Stimulated activated naive CD8-positive, alpha-beta T cell treated with anti-CD3 and anti-CD28 coated beads, Interleukin-15, amount 100 ng/mL, for 72 hours (primary cell): Measurements from ENCODE around the gene CHMP1A.
"Not testable (repeated sequence)": the region's sequence is repeated elsewhere in the genome, so short reads cannot be mapped to it uniquely, and the experiment has no call there.

ENCODE experiments used
- ATAC-seq: fragments of 150-1000 bp; cut with Tn5 transposase; 2 replicates; pipeline ENCODE4 v1.10.0; 2021; ENCODE audit warnings: mild to moderate bottlenecking, moderate library complexity
- DNase-seq, 2 donors: peaks; one replicate each; pipeline ENCODE4 v3.0.0; 2021 to 2022
- H3K27ac Mint-ChIP-seq, 2 donors: one replicate each; pipeline ENCODE4 v1.8.0; 2022; ENCODE audit warnings: mild to moderate bottlenecking in 2 of 2, mixed read lengths in 2 of 2, moderate library complexity in 2 of 2
- H3K27me3 Mint-ChIP-seq: one replicate; pipeline ENCODE4 v1.8.0; 2022; ENCODE audit warnings: mixed read lengths
- H3K4me1 Mint-ChIP-seq: one replicate; pipeline ENCODE4 v1.8.0; 2022; ENCODE audit warnings: mild to moderate bottlenecking, mixed read lengths
- H3K4me3 Mint-ChIP-seq, 2 donors: one replicate each; pipeline ENCODE4 v1.8.0; 2022; ENCODE audit warnings: mild to moderate bottlenecking in 2 of 2, mixed read lengths in 2 of 2, moderate library complexity in 1 of 2
- H3K9me3 Mint-ChIP-seq, 2 donors: one replicate each; pipeline ENCODE4 v1.8.0; 2022; ENCODE audit warnings: mixed read lengths in 2 of 2

The CHMP1A gene

DNA sequence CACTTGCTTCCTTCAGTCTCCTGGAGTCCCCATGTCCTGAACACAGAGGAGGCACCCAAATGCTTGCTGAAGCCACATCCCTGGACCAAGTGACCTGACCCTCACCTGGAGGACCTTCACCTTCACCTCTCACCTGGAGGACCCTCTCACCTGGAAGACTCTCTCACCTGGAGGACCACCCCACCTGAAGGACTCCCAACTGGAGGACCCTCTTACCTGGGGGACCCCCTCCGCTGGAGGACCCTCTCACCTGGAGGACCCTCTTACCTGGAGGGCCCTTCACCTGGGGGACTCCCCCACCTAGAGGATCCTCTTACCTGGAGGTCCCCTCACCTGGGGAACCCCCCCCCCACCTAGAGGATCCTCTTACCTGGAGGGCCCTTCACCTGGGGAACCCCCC lies 28.4 kb upstream of the CHMP1A start:
- Mint-ChIP-seq H3K9me3 (no peaks in the 10 kb centered on the region), H3K27me3 (no peaks in the 10 kb centered on the region), H3K4me3 (peak overlapping the region; percentile 97 to 98), H3K27ac (no peak overlapping the region), H3K4me1 (peaks cover 33% of the 10 kb centered on the region)
- no peak for DNase-seq
- ATAC-seq = no peak

DNA sequence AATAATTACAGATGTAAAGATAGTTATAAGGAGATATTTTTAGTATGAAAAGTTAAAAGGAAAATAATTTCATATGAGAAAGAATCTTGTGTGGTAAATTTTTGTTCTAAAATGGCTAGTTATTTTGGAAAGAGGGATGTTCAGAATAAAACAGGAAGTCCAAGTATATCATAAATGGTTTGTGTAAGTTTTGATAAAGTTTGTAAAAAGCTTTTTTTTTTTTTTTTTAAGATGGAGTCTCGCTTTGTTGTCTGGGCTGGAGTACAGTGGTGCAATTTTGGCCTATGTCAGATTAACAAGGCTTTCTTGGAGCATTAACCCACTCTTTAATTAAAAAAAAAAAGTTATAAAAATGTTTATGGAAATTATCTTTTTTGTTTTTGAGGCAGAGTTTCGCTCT lies 20.8 kb upstream of the CHMP1A start:
- no peak overlapping the region for H3K27ac Mint-ChIP-seq
- DNase-seq (no peak), ATAC-seq (no peak)
- H3K4me1 Mint-ChIP-seq = no peaks in the 10 kb centered on the region
- no peaks in the 10 kb centered on the region for H3K27me3 Mint-ChIP-seq
- H3K9me3 Mint-ChIP-seq = no peaks in the 10 kb centered on the region
- no peak overlapping the region for H3K4me3 Mint-ChIP-seq

DNA sequence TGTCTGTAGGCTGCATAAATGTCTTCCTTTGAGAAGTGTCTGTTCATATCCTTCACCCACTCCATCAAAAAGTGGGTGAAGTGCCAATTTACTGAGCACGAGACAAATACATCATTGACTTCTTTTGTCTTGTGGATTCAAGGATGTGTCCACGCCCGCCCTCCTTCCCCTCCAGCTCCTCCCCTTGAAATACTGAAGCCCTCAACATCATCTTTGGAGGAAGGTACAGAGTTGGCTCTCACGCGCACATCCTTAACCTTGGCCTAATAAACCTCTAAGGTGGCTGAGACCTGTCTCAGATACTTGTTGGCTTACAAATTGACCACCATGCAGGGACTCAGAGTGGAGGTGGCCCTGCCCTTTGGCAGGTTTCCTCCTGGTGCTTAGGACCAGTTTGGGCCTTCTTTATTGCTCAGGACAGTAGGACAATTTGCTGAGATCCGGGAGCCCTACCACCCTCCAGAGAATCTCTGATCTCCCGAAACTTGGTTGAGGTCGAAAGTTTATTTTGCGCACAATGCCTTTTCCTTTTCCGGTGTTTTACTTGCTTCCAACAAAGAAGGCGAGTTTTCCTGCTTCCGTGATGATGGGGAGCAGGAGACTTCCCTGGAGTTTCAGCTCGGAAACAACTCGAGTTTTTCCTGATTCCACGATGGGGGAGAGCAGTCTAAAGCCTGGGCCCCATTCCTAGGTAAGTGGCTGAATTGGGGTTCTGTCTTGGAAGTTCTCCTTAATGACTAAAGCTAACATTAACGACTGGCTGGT lies 14.9 kb upstream of the CHMP1A start:
- no peak for ATAC-seq
- H3K4me1 Mint-ChIP-seq = peaks cover 25% of the 10 kb centered on the region
- H3K9me3 Mint-ChIP-seq = no peaks in the 10 kb centered on the region
- no peak overlapping the region for H3K4me3 Mint-ChIP-seq
- no peak for DNase-seq
- H3K27me3 Mint-ChIP-seq = no peaks in the 10 kb centered on the region
- H3K27ac Mint-ChIP-seq = no peak overlapping the region

DNA sequence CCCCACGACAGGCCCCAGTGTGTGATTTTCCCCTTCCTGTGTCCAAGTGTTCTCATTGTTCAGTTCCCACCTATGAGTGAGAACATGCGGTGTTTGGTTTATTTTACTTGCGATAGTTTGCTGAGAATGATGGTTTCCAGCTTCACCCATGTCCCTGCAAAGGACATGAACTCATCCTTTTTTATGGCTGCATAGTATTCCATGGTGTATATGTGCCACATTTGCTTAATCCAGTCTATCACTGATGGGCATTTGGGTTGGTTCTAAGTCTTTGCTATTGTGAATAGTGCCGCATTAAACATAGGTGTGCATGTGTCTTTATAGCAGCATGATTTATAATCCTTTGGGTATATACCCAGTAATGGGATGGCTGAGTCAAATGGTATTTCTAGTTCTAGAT lies 14.1 kb upstream of the CHMP1A start:
- H3K27ac Mint-ChIP-seq, ATAC-seq, H3K4me3 Mint-ChIP-seq, DNase-seq, H3K27me3 Mint-ChIP-seq, H3K9me3 Mint-ChIP-seq: not testable (repeated sequence)
- peaks cover 25% of the 10 kb centered on the region for H3K4me1 Mint-ChIP-seq

DNA sequence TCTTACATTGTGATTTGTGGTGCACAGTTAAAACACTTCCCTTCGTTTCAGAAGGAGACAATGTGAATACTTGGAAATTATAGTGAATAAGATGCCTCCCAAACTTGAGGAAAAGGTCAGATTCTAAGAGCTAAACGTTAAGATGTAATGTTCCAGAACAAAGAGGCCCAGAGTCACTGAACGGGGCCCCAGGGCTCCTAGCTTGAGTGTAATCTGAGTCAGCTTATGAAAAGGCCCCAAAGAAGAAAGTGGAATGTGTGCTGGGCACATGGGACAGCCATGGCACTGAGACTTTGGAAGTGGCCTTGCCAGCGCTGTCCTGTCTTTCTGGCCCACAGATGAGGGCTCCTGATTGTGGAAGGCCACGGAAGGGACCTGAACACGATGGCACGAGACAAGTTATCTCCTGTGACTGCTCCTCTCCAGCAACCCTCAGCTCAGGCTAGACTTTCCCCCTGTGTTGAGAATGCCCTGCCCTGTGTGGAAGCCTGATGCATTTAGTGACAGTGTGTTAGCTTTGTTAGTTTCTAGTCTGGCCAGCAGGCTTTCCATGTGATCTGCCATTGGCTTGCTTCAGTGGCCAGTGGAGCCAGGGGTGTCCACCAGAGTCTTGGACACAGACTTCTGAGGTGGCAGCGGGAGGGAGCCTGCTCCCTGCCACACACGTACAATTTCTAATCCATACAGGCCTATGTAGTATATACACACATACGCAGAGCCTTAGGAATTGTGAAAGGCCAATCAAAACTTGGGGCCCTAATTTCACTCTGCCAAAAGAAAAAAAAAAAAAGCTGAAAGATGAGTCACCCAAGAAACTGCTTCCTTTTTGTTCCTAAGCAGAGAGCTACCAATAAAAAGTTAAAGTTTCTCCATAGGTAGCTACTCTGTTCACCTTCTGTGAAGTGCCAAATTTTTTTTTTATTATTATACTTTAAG lies 13.3 kb upstream of the CHMP1A start:
- H3K27ac Mint-ChIP-seq = no peak overlapping the region
- ATAC-seq (no peak), DNase-seq (no peak)

DNA sequence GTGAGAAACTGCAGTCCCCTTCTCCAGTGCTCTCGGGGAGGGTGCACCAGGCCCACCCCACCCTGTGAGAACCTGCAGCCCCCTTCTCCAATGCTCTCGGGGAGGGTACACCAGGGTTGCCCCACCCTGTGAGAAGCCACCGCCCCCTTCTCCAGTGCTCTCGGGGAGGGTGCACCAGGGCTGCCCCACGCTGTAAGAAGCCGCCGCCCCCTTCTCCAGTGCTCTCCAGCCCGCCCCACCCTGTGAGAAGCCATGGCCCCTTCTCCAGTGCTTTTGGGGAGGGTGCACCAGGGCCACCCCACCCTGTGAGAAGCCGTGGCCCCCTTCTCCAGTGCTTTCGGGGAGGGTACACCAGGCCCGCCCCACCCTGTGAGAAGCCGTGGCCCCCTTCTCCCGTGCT lies 12.2 kb upstream of the CHMP1A start:
- DNase-seq (no peak), ATAC-seq (no peak)
- Mint-ChIP-seq H3K27me3 (no peaks in the 10 kb centered on the region), H3K9me3 (no peaks in the 10 kb centered on the region), H3K4me3 (no peak overlapping the region), H3K27ac (no peak overlapping the region), H3K4me1 (peaks cover 25% of the 10 kb centered on the region)

More for the DNA sequence above, 13.3 kb upstream of the CHMP1A start:
- Mint-ChIP-seq H3K4me3 (no peak overlapping the region), H3K4me1 (peaks cover 25% of the 10 kb centered on the region), H3K27me3 (no peaks in the 10 kb centered on the region), H3K9me3 (no peaks in the 10 kb centered on the region)

DNA sequence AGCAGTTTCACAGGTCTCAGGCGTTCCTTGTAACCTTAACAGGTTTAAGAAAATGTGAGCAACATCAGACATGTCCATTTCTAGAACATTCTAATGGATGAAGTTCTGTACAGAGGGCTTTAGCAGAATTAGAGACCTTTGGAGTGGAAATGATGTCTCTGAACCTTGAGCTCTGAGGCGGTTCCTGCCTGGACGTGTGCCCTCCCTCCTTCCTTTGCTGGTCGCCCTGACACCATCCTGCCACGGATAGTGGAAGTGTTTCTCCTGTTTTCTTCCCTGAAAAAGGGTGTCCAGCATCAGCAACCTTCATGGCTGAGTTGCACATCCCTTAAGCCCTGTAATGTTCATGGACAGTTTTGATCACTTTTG lies 11.3 kb upstream of the CHMP1A start:
- H3K4me3 Mint-ChIP-seq = peak overlapping the region in 1 of 2 donors; percentile 6
- ATAC-seq (no peak), DNase-seq (no peak)
- no peak overlapping the region for H3K27ac Mint-ChIP-seq
- H3K27me3 Mint-ChIP-seq = no peaks in the 10 kb centered on the region
- H3K4me1 Mint-ChIP-seq = peaks cover 25% of the 10 kb centered on the region
- no peaks in the 10 kb centered on the region for H3K9me3 Mint-ChIP-seq

DNA sequence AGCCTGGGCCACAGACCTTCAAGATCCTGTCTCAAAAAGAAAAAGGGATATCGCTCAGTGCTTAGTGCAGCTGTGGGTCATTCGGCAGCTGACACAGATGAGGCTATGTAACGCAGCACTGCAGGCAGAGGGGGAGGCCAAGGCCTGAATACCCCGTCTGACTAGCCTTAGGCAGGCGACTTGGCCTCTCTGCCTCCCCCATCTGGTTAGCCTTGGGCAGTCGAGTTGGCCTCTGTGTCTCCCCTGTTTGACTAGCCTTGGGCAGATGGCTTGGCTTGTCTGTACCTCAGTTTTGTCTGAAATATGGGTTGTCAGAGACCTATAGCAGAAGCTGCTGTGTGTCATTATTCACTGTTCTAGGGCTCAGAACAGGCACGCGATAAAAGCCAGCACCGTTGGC lies 10.1 kb upstream of the CHMP1A start:
- DNase-seq (no peak), ATAC-seq (no peak)
- H3K27me3 Mint-ChIP-seq = no peaks in the 10 kb centered on the region
- H3K4me1 Mint-ChIP-seq = peaks cover 25% of the 10 kb centered on the region
- H3K4me3 Mint-ChIP-seq = no peak overlapping the region
- no peak overlapping the region for H3K27ac Mint-ChIP-seq
- no peaks in the 10 kb centered on the region for H3K9me3 Mint-ChIP-seq

DNA sequence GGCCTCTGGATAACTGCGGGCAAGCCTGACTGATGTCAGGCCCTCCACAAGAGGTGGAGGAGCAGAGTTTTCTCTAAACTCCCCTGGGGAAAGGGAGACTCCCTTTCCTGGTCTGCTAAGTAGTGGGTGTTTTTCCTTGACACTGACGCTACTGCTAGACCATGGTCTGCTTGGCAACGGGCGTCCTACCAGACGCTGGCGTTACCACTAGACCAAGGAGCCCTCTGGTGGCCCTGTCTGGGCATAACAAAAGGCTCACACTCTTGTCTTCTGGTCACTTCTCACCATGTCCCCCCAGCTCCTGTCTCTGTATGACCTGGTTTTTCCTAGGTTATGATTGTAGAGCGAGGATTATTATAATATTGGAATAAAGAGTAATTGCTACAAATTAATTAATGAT lies 9.5 kb upstream of the CHMP1A start:
- Mint-ChIP-seq H3K4me1 (peaks cover 25% of the 10 kb centered on the region), H3K27ac (peak overlapping the region in 1 of 2 donors; percentile 48)
- H3K9me3 Mint-ChIP-seq, H3K27me3 Mint-ChIP-seq, H3K4me3 Mint-ChIP-seq, DNase-seq, ATAC-seq: not testable (repeated sequence)

DNA sequence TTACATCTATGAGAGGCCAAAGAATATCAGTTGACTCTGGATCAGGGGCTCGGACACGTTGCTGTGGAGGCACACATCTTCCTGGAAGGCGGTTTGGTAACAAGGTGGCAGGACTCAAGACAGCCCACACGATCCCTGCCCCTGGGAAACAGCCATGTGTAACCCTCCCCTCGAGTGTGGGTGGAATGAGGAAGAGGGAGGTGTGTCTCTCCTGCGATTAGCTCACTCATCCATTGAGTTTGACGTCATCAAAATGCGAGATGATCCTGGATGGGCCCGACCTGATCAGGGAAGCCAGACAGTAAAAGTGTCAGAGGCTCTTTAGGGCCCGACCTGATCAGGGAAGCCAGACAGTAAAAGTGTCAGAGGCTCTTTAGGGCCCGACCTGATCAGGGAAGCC lies 6.7 kb upstream of the CHMP1A start:
- not testable (repeated sequence) for H3K4me3 Mint-ChIP-seq, ATAC-seq, DNase-seq, H3K9me3 Mint-ChIP-seq, H3K27me3 Mint-ChIP-seq, H3K27ac Mint-ChIP-seq
- H3K4me1 Mint-ChIP-seq = peaks cover 27% of the 10 kb centered on the region

DNA sequence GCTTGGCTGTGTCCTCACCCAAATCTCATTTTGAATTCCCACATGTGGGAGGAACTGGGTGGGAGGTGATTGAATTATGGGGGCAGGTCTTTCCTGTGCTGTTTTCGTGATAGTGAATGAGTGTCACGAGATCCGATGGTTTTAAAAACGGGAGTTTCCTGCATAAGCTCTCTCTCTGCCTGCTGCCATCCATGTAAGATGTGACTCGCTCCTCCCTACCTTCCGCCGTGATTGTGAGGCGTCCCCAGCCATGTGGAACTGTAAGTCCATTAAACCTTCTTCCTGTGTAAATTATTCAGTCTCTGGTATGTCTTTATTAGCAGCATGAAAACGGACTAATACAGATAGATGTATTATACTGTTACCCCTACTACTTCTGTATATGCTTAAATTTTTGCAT lies 3.7 kb upstream of the CHMP1A start:
- Mint-ChIP-seq H3K27me3 (no peaks in the 10 kb centered on the region), H3K4me3 (no peak overlapping the region), H3K27ac (no peak overlapping the region), H3K4me1 (peaks cover 31% of the 10 kb centered on the region), H3K9me3 (no peaks in the 10 kb centered on the region)
- DNase-seq (no peak), ATAC-seq (no peak)

DNA sequence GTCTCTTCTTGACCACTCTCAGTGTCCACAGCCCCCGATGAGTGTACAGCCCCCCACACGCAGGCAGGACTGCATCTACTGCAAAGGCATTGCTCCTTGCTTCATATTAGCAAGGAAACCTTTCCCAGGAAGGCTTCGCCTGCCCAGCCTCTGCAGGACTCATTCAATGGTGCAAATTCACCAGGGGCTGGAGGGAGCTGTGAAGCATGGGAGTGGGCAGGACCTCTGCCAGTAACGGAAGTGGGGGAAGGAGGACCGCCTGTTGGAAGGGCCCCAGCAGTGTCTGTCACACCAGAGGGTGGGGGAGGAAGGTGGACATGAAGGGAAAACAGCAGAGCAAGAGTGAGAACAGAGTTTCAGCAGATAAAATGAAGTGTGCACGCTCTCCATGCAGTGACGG lies 2.6 kb upstream of the CHMP1A start:
- peaks cover 42% of the 10 kb centered on the region for H3K4me1 Mint-ChIP-seq
- DNase-seq = no peak
- ATAC-seq = no peak
- H3K4me3 Mint-ChIP-seq = no peak overlapping the region
- H3K27ac Mint-ChIP-seq = no peak overlapping the region
- H3K27me3 Mint-ChIP-seq = no peaks in the 10 kb centered on the region
- H3K9me3 Mint-ChIP-seq = no peaks in the 10 kb centered on the region

DNA sequence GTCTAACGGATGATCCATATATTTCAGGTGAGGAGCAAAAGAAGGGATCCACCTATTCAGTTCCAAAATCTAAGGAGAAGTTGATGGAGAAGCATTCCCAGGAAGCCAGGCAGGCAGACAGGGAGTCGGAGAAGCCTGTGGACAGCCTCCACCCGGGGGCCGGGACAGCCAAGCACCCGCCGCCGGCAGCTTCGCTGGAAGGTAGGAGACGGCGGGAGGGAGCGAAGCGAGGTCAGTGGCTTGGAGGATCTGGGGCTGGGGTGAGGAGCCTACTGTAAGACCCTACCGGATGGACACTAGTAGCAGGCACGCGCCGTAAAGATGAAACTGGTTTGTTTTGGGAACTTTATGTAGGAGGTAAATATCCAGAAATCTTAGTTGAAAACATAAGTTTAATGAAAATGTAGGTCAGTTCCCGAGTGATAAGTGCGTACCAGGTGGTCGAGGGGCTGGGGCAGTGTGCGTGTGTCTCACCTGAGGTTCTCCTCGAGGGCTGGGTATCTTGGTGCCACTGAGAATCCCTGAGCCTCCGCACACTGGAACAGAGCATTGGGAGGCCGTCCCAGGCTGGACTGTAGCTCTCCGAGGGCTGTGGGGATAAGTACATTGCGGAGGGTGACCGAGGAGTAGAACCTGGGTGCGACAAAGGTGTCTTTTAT lies 842 bp upstream of the CHMP1A start:
- ATAC-seq = no peak
- DNase-seq = peak in 1 of 2 donors; percentile 33
- Mint-ChIP-seq H3K9me3 (no peaks in the 10 kb centered on the region), H3K27ac (peak overlapping the region; percentile 90 to 93), H3K27me3 (no peaks in the 10 kb centered on the region), H3K4me1 (peaks cover 44% of the 10 kb centered on the region), H3K4me3 (peak overlapping the region; percentile 95 to 96)

DNA sequence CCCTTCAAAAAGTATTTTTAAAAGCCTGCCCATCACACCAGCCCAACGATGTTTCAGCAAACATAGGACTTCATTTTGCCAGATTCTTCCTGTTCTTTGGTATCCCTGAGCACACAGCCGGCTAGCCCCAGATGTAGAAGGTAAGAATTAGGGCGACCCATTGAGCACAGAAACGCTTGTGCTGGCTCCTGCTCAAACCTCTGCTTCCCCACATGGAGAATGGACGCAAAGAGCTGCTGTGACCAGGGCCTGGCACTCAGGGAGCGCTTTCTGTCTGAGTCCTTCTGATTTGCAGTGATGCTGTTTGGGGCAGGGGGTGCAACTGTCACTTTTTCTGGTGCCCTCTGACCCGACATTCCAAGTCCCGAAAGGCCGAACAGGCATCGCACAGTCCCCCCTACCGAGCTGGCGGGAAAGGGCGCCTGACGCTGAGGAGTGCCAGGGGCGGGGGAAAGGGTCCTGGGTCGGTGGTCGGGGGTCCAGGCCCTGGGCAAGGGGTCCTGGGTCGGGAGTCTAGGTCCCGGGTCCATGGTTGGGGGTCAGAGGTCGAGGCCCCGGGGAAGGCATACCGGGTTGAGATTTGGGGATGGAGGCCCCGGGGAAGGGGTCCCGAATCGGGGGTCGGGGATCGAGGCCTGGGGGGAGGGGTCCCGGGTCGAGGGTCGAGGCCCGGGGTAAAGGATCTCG lies 930 bp downstream of the CHMP1A start:
- DNase-seq (no peak), ATAC-seq (no peak)
- H3K27me3 Mint-ChIP-seq = no peaks in the 10 kb centered on the region
- no peaks in the 10 kb centered on the region for H3K9me3 Mint-ChIP-seq
- peak overlapping the region; percentile 96 for H3K27ac Mint-ChIP-seq
- peak overlapping the region; percentile 95 to 96 for H3K4me3 Mint-ChIP-seq
- peaks cover 44% of the 10 kb centered on the region for H3K4me1 Mint-ChIP-seq

DNA sequence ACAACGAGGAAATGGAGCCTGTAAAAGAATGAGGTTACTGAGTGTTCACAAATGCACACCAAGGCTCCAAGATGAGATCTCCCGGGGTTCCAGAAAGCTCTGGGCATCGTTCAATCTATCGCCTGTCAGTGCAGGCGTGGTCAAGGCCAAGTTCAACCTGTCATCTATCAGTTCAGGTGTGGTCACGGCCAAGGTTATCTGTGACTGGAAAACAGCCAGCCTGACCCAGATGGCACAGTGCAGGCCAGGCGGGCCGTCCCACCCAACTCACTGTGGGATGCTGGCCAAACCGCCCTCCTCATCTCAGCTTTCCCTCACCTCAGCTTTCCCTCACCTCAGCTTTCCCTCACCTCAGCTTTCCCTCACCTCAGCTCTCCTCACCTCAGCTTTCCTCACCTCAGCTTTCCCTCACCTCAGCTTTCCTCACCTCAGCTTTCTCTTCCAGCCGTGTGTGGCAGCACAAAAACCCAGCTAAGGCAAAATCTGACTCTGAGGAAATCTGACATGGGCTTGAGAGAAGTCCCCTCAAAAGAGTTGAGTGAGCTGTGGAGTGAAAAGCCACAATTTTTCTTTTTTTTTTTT lies 2.4 kb downstream of the CHMP1A start:
- ATAC-seq (no peak), DNase-seq (no peak)
- Mint-ChIP-seq H3K27ac (peak overlapping the region in 1 of 2 donors; percentile 59), H3K27me3 (no peaks in the 10 kb centered on the region), H3K9me3 (no peaks in the 10 kb centered on the region), H3K4me3 (peak overlapping the region in 1 of 2 donors; percentile 8), H3K4me1 (peaks cover 39% of the 10 kb centered on the region)
